Gastroesophageal sphincter (tissue), 3 donors: Measurements from ENCODE around the gene VGLL2.

Experiments used
- EP300 ChIP-seq: sonication (generic); formaldehyde crosslinking; IDR thresholded peaks from one replicate; pipeline ENCODE4 v1.6.1; 2017; ENCODE audit warnings: antibody characterized with exemption, mild to moderate bottlenecking
- TF ChIP-seq, protein P1 (sequence below), 4 experiments: fragments of 200-600 bp in 2 of 4; fragments of 450-650 bp in 2 of 4; sonication (generic) in 1 of 4; IDR thresholded peaks; one replicate each; pipeline ENCODE4 v1.5.1; 2017 to 2019; ENCODE audit warnings: antibody characterized with exemption in 4 of 4, mild to moderate bottlenecking in 2 of 4, moderate library complexity in 2 of 4

DNA sequence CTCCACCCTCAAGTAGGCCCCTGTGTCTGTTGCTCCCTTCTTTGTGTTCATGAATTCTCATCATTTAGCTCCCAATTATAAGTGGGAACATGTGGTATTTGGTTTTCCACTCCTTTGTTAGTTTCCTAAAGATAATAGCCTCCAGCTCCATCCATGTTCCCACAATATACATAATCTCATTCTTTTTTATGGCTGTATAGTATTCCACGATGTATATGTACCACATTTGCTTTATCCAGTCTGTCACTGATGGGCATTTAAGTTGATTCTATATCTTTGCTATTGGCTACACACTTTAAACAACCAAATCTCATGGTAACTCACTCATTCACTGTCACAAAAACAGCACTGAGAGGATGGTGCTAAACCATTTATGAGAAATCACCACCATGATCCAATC lies 35.5 kb upstream of the VGLL2 start:
- TF ChIP-seq, protein P1, sequence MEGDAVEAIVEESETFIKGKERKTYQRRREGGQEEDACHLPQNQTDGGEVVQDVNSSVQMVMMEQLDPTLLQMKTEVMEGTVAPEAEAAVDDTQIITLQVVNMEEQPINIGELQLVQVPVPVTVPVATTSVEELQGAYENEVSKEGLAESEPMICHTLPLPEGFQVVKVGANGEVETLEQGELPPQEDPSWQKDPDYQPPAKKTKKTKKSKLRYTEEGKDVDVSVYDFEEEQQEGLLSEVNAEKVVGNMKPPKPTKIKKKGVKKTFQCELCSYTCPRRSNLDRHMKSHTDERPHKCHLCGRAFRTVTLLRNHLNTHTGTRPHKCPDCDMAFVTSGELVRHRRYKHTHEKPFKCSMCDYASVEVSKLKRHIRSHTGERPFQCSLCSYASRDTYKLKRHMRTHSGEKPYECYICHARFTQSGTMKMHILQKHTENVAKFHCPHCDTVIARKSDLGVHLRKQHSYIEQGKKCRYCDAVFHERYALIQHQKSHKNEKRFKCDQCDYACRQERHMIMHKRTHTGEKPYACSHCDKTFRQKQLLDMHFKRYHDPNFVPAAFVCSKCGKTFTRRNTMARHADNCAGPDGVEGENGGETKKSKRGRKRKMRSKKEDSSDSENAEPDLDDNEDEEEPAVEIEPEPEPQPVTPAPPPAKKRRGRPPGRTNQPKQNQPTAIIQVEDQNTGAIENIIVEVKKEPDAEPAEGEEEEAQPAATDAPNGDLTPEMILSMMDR (IDR thresholded peaks at IDR 0.05), result no peak
- no peak for TF ChIP-seq EP300
